H1 (cell line): ENCODE data around the gene C17orf107. TPM values are rescaled to one million over a fixed set of nuclear protein-coding genes. Genes with fewer than 3 reads are reported as not detected.

Experiments used
- CEBPB ChIP-seq: IDR thresholded peaks from 2 replicates; pipeline ENCODE4 v1.6.1; 2012; ENCODE audit warnings: low read depth, low read length
- CHD2 ChIP-seq: IDR thresholded peaks from 2 replicates; pipeline ENCODE4 v1.6.1; 2012; ENCODE audit warnings: low read length, improper control_type of control experiment
- EGR1 ChIP-seq: IDR thresholded peaks from 2 replicates; pipeline ENCODE4 v1.6.1; 2011; ENCODE audit warnings: low read depth, low read length, borderline replicate concordance
- EP300 ChIP-seq, 2 experiments: IDR thresholded peaks; 1 replicate in 1 of 2; 2 replicates in 1 of 2; pipeline ENCODE4 v1.6.1; 2011 to 2012; ENCODE audit warnings: low read depth in 2 of 2, low read length in 2 of 2, mild to moderate bottlenecking in 2 of 2, borderline replicate concordance in 1 of 2, inconsistent platforms in 1 of 2, moderate library complexity in 1 of 2
- EZH2 ChIP-seq: fragments of 200-600 bp; sonication (generic); IDR thresholded peaks from 2 replicates; pipeline ENCODE4 v1.7.1; 2012; ENCODE audit warnings: low read depth, mild to moderate bottlenecking, moderate library complexity, low read length, inconsistent platforms; ENCODE audit not compliant: severe bottlenecking
- FOSL1 ChIP-seq: IDR thresholded peaks from 2 replicates; pipeline ENCODE4 v1.6.1; 2011; ENCODE audit warnings: mild to moderate bottlenecking, low read depth, low read length, moderate library complexity; ENCODE audit not compliant: insufficient read depth
- HDAC2 ChIP-seq, 2 experiments: fragments of 300-600 bp in 1 of 2; sonication (generic) in 1 of 2; IDR thresholded peaks; 2 replicates each; pipeline ENCODE4 v1.6.1; 2011 to 2012; ENCODE audit warnings: low read depth in 2 of 2, low read length in 2 of 2, mild to moderate bottlenecking in 2 of 2, moderate library complexity in 2 of 2, borderline replicate concordance in 1 of 2, inconsistent platforms in 1 of 2
- RAD21 ChIP-seq, 2 experiments: IDR thresholded peaks in 1 of 2; conservative IDR thresholded peaks in 1 of 2; 2 replicates each; pipeline ENCODE4 v1.6.1; 2011; ENCODE audit warnings: low read depth in 2 of 2, low read length in 2 of 2, improper control_type of control experiment in 1 of 2, inconsistent platforms in 1 of 2, mild to moderate bottlenecking in 1 of 2, moderate library complexity in 1 of 2
- SP1 ChIP-seq: IDR thresholded peaks from 2 replicates; pipeline ENCODE4 v1.6.1; 2011; ENCODE audit warnings: low read depth, low read length
- SP4 ChIP-seq: IDR thresholded peaks from 2 replicates; pipeline ENCODE4 v1.6.1; 2012; ENCODE audit warnings: low read length, inconsistent platforms
- TAF7 ChIP-seq: optimal IDR thresholded peaks from 2 replicates; pipeline ENCODE3; 2011; ENCODE audit warnings: low read depth, mild to moderate bottlenecking, inconsistent platforms, low read length, moderate library complexity, borderline replicate concordance
- polyA plus RNA-seq, 7 experiments: library from polyadenylated mRNA; depleted of rRNA in 3 of 7; stranded (reverse) in 5 of 7; unstranded in 2 of 7; fragments of >200 nt in 5 of 7; fragments of 200-250 nt in 2 of 7; gene quantifications; 1 replicate in 5 of 7; 2 replicates in 1 of 7; 4 replicates in 1 of 7; pipeline versions ENCODE4 v1.2.1 to v1.2.3, GENCODE V29; 2011 to 2013; ENCODE audit warnings: missing spikeins in 2 of 7, mixed read lengths in 2 of 7
- total RNA-seq: library from RNA; stranded (reverse); fragmentation: NEBNext Ultra II Directional; extraction: Animal tissue kit (Norgen Biotek cat#: 25700); gene quantifications from 2 replicates; pipeline ENCODE4 v1.2.1, GENCODE V29; 2021

C17orf107 gene
- total and polyA plus RNA-seq, 2 of the 8 experiments (the other 6 are each of a cell fraction or from before 2014, with no cell fraction given) = 0.39 to 0.45 TPM

GRCh38 chr17:4919511-4920047 is 20.2 kb downstream of the C17orf107 start (continued):
- TF ChIP-seq EP300 (IDR thresholded peaks at IDR 0.05; ENCODE audit: borderline replicate concordance in 1 of 2, low read depth in 2 of 2, low read length in 2 of 2) (no peak), HDAC2 (IDR thresholded peaks at IDR 0.05; ENCODE audit: borderline replicate concordance in 1 of 2, low read depth in 2 of 2, low read length in 2 of 2) (no peak), FOSL1 (no peak), TAF7 (no peak), CEBPB (no peak), SP4 (no peak), SP1 (no peak), RAD21 (IDR thresholded peaks at IDR 0.05 in 1 of 2, conservative IDR thresholded peaks at IDR 0.05 in 1 of 2; ENCODE audit: low read depth in 2 of 2, low read length in 2 of 2) (no peak; a peak in 1 of 4 replicates), CHD2 (no peak), EGR1 (no peak), EZH2 (no peak)
